ENCODE data around the gene SERPINB10. TPM values are rescaled to one million over a fixed set of nuclear protein-coding genes. Genes with fewer than 3 reads are reported as not detected.

The SERPINB10 gene
- total and polyA plus RNA-seq, 9 of the 15 experiments (the other 6 are each of a cell fraction or from before 2014, with no cell fraction given) = not detected

DNA sequence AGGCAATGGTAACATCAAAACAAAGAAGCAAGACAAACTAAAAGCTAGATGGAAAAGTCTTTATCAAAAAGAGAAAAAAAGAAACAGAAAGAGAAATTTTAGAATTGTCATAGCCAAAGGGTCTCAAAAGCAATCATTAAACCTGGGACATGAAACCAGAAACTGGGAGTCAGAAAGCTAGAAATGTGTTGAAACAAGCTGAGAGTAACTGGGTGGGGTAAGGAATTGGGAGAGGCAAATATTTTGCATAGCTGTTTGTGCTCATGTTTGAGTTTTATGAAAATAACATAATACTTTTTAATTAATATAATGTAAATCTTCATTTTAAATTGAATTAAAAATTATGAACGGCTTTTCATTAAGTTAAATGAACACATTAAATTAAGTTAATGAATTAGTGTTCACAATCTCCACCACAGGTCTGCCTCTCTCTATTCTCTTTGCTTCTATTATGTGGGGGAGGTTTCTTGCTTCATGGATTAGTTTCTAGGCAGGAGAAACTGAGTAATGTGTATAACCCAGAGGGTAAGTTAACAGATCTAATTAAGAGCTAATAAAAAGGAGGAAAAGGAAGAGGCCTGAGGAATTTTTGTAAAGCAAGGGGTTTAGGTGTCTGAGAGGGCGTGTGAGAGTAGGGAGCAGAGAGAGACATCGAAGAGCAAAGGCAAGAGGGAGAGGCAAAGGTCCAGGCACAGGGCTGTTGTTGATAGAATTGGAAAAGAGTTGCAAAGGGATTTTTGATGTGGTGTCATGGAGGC, 40.2 kb upstream of the SERPINB10 start:
- Histone ChIP-seq H3K4me2 (ENCODE audit: insufficient read depth, low read length) (no peak overlapping the region), H2AFZ (ENCODE audit: low read depth, low read length) (no peak overlapping the region)
- no peak for FAIRE-seq
- TF ChIP-seq ZNF586 (CRISPR knock-in tag; conservative IDR thresholded peaks at IDR 0.05) (no peak), RBM15 (IDR thresholded peaks at IDR 0.05; ENCODE audit: insufficient read depth, low read length) (no peak), FOXP1 (CRISPR knock-in tag; IDR thresholded peaks at IDR 0.05) (no peak), RFX5 (IDR thresholded peaks at IDR 0.05; ENCODE audit: low read depth, low read length) (no peak), MIER1 (IDR thresholded peaks at IDR 0.05; ENCODE audit: low read depth) (no peak), HMGN3 (IDR thresholded peaks at IDR 0.05; ENCODE audit: borderline replicate concordance, extremely low read depth, insufficient read length, low read depth, low read length) (no peak), EP300 (IDR thresholded peaks at IDR 0.05; ENCODE audit: low read length) (no peak), ZNF830 (CRISPR knock-in tag; IDR thresholded peaks at IDR 0.05) (no peak), RBM34 (IDR thresholded peaks at IDR 0.05; ENCODE audit: borderline replicate concordance, insufficient read depth, low read length) (no peak), MED1 (CRISPR knock-in tag; IDR thresholded peaks at IDR 0.05; ENCODE audit: borderline replicate concordance) (no peak), ARNT (IDR thresholded peaks at IDR 0.05) (no peak), MYNN (IDR thresholded peaks at IDR 0.05) (no peak), MYNN (CRISPR knock-in tag; IDR thresholded peaks at IDR 0.05) (no peak), NCOA4 (IDR thresholded peaks at IDR 0.05; ENCODE audit: partially characterized antibody) (no peak)
- TF ChIP-seq, protein P1, sequence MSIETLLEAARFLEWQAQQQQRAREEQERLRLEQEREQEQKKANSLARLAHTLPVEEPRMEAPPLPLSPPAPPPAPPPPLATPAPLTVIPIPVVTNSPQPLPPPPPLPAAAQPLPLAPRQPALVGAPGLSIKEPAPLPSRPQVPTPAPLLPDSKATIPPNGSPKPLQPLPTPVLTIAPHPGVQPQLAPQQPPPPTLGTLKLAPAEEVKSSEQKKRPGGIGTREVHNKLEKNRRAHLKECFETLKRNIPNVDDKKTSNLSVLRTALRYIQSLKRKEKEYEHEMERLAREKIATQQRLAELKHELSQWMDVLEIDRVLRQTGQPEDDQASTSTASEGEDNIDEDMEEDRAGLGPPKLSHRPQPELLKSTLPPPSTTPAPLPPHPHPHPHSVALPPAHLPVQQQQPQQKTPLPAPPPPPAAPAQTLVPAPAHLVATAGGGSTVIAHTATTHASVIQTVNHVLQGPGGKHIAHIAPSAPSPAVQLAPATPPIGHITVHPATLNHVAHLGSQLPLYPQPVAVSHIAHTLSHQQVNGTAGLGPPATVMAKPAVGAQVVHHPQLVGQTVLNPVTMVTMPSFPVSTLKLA (conservative IDR thresholded peaks at IDR 0.05) = no peak
- TF ChIP-seq, protein P2, sequence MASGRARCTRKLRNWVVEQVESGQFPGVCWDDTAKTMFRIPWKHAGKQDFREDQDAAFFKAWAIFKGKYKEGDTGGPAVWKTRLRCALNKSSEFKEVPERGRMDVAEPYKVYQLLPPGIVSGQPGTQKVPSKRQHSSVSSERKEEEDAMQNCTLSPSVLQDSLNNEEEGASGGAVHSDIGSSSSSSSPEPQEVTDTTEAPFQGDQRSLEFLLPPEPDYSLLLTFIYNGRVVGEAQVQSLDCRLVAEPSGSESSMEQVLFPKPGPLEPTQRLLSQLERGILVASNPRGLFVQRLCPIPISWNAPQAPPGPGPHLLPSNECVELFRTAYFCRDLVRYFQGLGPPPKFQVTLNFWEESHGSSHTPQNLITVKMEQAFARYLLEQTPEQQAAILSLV (tag; IDR thresholded peaks at IDR 0.05) = no peak
- TF ChIP-seq, protein P3, sequence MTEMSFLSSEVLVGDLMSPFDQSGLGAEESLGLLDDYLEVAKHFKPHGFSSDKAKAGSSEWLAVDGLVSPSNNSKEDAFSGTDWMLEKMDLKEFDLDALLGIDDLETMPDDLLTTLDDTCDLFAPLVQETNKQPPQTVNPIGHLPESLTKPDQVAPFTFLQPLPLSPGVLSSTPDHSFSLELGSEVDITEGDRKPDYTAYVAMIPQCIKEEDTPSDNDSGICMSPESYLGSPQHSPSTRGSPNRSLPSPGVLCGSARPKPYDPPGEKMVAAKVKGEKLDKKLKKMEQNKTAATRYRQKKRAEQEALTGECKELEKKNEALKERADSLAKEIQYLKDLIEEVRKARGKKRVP (CRISPR knock-in tag; IDR thresholded peaks at IDR 0.05) = no peak

More for the DNA sequence above, 40.2 kb upstream of the SERPINB10 start:
- no peaks in the 10 kb centered on the region for H3K4me1 ChIP-seq (replicated peaks in 1 of 2; ENCODE audit: control insufficient read depth in 2 of 2, insufficient read depth in 2 of 2, low read length in 2 of 2)
- POLR2A ChIA-PET = no interaction called here
- no peak overlapping the region for H3K4me3 ChIP-seq
- no peaks in the 10 kb centered on the region for H3K27me3 ChIP-seq (ENCODE audit: control insufficient read depth in 2 of 2, insufficient read depth in 2 of 2, low read length in 2 of 2)
- BruUV-seq (replicated peaks) = no TSS peak
- H3K9me3 ChIP-seq (replicated peaks; ENCODE audit: control insufficient read depth, insufficient read depth, low read depth, low read length) = no peaks in the 10 kb centered on the region
- no peaks in the 10 kb centered on the region for H3K9me1 ChIP-seq (ENCODE audit: control insufficient read depth, insufficient read depth, low read length)
- H3K27ac ChIP-seq (ENCODE audit: extremely low read depth, low read depth, low read length) = no peak overlapping the region
- no peaks in the 10 kb centered on the region for H3K79me2 ChIP-seq (ENCODE audit: control insufficient read depth, insufficient read depth, low read length)
- DNase-seq (ENCODE audit: extremely low read depth in 1 of 4, low spot score in 3 of 4) (no peak), ATAC-seq (no peak)
- in situ Hi-C loops (cut with MboI) (no loop called here), intact Hi-C loops (cut with micrococcal nuclease) (no loop called here)
- no peak overlapping the region for H3K9ac ChIP-seq (ENCODE audit: insufficient read depth in 1 of 2, low read depth in 2 of 2, low read length in 2 of 2)
- no peaks in the 10 kb centered on the region for H3K36me3 ChIP-seq (ENCODE audit: control insufficient read depth, insufficient read depth, low read length)
- WGBS (ENCODE audit: insufficient coverage, low coverage, missing lambda C conversion rate) = 7% methylated on average over 3 of the region's 3 CpGs
- no peaks in the 10 kb centered on the region for H4K20me1 ChIP-seq (replicated peaks; ENCODE audit: control insufficient read depth, insufficient read depth, low read length)
- CTCF ChIA-PET (ENCODE audit: low intra/inter-chr PET ratio) = no interaction called here
